GM19238 (cell line): ENCODE data around the gene CRTC1.
A peak's percentile ranks its signal among the peaks of the same experiment; 100 is the strongest.

Source experiments
- DNase-seq: peaks from one replicate; pipeline ENCODE4 v3.0.0; 2011; ENCODE audit warnings: low spot score; ENCODE audit not compliant: insufficient read length

Gene CRTC1

GRCh38 chr19:18683109-18683957, at the start of gene CRTC1:
Gene CRTC1 (plus strand): TSS chr19:18683680. CDS start chr19:18683703, 23 bp downstream.
- peak; percentile 99 for DNase-seq

GRCh38 chr19:18634612-18635297, 48.7 kb upstream of the CRTC1 start:
- no peak for DNase-seq

GRCh38 chr19:18635831-18636182, 47.7 kb upstream of the CRTC1 start:
- no peak for DNase-seq

- DNase-seq, result peak; percentile 97
Measured at GRCh38 chr19:18636183-18636968, 47.1 kb upstream of the CRTC1 start.

- DNase-seq, result no peak
Measured at GRCh38 chr19:18636969-18637629, 46.4 kb upstream of the CRTC1 start, which contains the start of gene KLHL26. Gene KLHL26 (plus strand): TSS chr19:18637028. CDS start chr19:18637055, 27 bp downstream.

GRCh38 chr19:18637673-18638630, 45.5 kb upstream of the CRTC1 start:
- no peak for DNase-seq

GRCh38 chr19:18639706-18640243, 43.7 kb upstream of the CRTC1 start:
- DNase-seq, result no peak

GRCh38 chr19:18644196-18645034, 39.1 kb upstream of the CRTC1 start:
- DNase-seq, result no peak

- no peak for DNase-seq
Measured at GRCh38 chr19:18645035-18645511, 38.4 kb upstream of the CRTC1 start.

- no peak for DNase-seq
Measured at GRCh38 chr19:18646535-18647370, 36.7 kb upstream of the CRTC1 start.

GRCh38 chr19:18647371-18647767, 36.1 kb upstream of the CRTC1 start:
- no peak for DNase-seq

- DNase-seq, result no peak
Measured at GRCh38 chr19:18647807-18648206, 35.7 kb upstream of the CRTC1 start.

- no peak for DNase-seq
Measured at GRCh38 chr19:18648973-18649315, 34.5 kb upstream of the CRTC1 start.

GRCh38 chr19:18649371-18650020, 34.0 kb upstream of the CRTC1 start:
- DNase-seq, result peak; percentile 66

- no peak for DNase-seq
Measured at GRCh38 chr19:18650021-18650390, 33.5 kb upstream of the CRTC1 start.

- no peak for DNase-seq
Measured at GRCh38 chr19:18650468-18651041, 32.9 kb upstream of the CRTC1 start.

- DNase-seq, result no peak
Measured at GRCh38 chr19:18651300-18651699, 32.2 kb upstream of the CRTC1 start.
